Stimulated activated effector memory CD8-positive, alpha-beta T cell treated with anti-CD3 and anti-CD28 coated beads, Interleukin-12 subunit alpha, Interleukin-12 subunit beta, amount 100 ng/mL, for 72 hours (primary cell): ENCODE measurements around the gene CDK17.
"Not testable (repeated sequence)": the region's sequence is repeated elsewhere in the genome, so short reads cannot be mapped to it uniquely, and the experiment has no call there.

Experiments used
- ATAC-seq: fragments of 150-1000 bp; cut with Tn5 transposase; 2 replicates; pipeline ENCODE4 v1.10.0; 2021
- DNase-seq, 2 donors: peaks; one replicate each; pipeline ENCODE4 v3.0.0; 2021 to 2022; ENCODE audit warnings: low spot score in 2 of 2
- H3K27ac Mint-ChIP-seq: one replicate; pipeline ENCODE4 v1.8.0; 2022; ENCODE audit warnings: mild to moderate bottlenecking, mixed read lengths
- H3K36me3 Mint-ChIP-seq: one replicate; pipeline ENCODE4 v1.8.0; 2022; ENCODE audit warnings: mild to moderate bottlenecking, mixed read lengths
- H3K4me1 Mint-ChIP-seq: one replicate; pipeline ENCODE4 v1.8.0; 2022; ENCODE audit warnings: mixed read lengths
- H3K4me3 Mint-ChIP-seq: one replicate; pipeline ENCODE4 v1.8.0; 2022; ENCODE audit warnings: mild to moderate bottlenecking, mixed read lengths
- H3K9me3 Mint-ChIP-seq: one replicate; pipeline ENCODE4 v1.8.0; 2022; ENCODE audit warnings: mixed read lengths

Gene CDK17

DNA sequence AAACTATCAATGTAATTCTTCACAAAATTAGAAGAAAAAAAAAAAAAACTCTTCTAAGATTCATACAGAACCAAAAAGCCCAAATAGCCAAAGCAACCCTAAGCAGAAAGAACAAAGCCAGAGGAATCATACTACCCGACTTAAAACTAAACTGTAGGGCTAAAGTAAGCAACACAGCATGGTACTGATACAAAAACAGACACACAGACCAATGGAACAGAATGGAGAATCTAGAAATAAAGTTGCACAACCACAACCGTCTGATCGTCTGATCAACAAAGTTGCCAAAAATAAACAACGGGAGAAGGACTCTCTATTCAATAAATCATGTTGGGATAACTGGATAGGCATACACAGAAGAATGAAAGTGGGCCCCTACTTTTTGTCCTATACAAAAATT lies 16.9 kb downstream of the CDK17 start:
- Mint-ChIP-seq H3K9me3 (no peaks in the 10 kb centered on the region), H3K27ac (peak overlapping the region; percentile 32), H3K4me1 (peaks cover 70% of the 10 kb centered on the region), H3K4me3 (no peak overlapping the region), H3K36me3 (peaks cover 9% of the 10 kb centered on the region)
- ATAC-seq, result no peak
- DNase-seq, result no peak

GRCh38 chr12:96379743-96380142 lies 20.5 kb downstream of the CDK17 start:
- H3K36me3 Mint-ChIP-seq, result peaks cover 10% of the 10 kb centered on the region
- peaks cover 69% of the 10 kb centered on the region for H3K4me1 Mint-ChIP-seq
- H3K9me3 Mint-ChIP-seq, ATAC-seq, H3K4me3 Mint-ChIP-seq, H3K27ac Mint-ChIP-seq, DNase-seq: not testable (repeated sequence)

DNA sequence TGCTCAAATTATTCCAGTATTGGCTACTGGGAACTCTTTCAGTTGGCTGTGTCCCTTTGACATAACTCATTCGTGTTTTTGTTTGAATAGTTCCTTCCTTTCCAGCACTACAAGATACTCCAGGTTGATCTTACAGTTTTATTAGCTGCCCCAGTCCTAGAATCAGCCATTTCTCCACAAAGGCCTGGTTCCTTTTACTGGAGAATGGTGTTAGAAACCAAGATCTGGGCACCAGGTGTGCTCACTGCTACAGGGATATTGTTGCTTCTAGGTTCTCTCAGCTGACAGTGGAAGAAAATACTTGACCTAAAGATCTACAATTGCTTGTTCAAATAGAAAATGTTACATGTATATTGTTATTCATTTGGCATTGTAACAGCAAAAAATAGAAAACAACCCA lies 21.9 kb downstream of the CDK17 start:
- H3K4me1 Mint-ChIP-seq, result peaks cover 68% of the 10 kb centered on the region
- DNase-seq (no peak), ATAC-seq (no peak)
- H3K9me3 Mint-ChIP-seq, result no peaks in the 10 kb centered on the region
- H3K4me3 Mint-ChIP-seq, result peak overlapping the region; percentile 71
- H3K36me3 Mint-ChIP-seq, result peaks cover 13% of the 10 kb centered on the region
- H3K27ac Mint-ChIP-seq, result peak overlapping the region; percentile 93

DNA sequence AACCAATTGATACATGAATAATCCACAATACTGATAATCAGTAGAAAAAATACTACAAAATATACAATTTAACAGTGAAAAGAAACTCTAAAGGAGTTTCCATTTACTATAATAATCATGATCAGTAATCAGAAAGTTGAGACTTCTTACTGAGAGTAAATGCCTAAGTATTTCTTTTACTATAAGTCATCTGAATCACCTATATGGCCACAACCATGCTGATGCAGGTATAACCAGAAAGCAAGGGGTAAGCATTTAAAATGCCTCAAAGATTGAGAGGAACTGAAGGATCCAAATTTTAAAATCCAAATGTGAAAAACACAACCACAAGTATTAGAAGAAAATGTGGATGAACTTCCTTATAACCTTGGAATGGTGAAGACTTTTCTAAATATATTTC lies 23.4 kb downstream of the CDK17 start:
- DNase-seq (no peak), ATAC-seq (peak; percentile 36)
- Mint-ChIP-seq H3K4me3 (peak overlapping the region; percentile 71), H3K4me1 (peaks cover 66% of the 10 kb centered on the region), H3K9me3 (no peaks in the 10 kb centered on the region), H3K36me3 (peaks cover 16% of the 10 kb centered on the region), H3K27ac (peak overlapping the region; percentile 93)

DNA sequence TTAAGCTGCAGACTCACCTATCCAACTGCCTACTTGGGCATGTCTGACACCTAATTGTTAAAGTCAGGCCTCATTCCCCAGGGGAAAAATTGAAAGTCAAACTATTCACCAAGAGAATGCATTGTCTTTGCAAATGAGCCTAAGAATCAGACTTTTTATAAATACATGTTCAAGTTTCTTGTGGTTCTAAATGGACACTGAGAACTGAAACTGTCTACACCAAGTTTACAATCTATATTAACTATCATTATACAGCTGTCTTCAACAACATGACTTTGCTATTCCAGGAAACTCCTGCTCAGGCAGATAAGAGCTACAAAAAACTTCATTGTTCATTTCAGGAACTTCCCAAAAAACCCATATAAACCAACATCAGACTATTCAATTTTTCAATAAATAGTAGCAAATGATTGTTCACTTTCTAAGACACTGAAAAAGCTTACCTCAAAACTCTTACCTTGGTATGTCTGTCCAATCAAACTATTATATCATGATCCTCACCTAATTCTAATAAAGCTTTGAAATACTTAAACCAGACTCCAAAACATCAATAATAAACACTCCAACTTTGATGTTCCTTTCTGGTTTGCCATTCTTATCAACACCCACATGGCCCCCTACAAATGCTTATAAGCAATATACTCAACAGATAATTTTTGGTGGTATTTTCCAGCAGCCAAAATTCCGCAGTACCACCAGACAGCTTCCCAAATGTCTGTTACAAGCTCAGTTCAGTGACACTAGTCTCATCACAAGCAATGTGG lies 24.2 kb downstream of the CDK17 start:
- ATAC-seq (no peak), DNase-seq (no peak)
- H3K4me3 Mint-ChIP-seq, result peak overlapping the region; percentile 71
- H3K27ac Mint-ChIP-seq, result peak overlapping the region; percentile 93
- H3K9me3 Mint-ChIP-seq, result no peaks in the 10 kb centered on the region
- H3K4me1 Mint-ChIP-seq, result peaks cover 70% of the 10 kb centered on the region
- H3K36me3 Mint-ChIP-seq, result peaks cover 19% of the 10 kb centered on the region

DNA sequence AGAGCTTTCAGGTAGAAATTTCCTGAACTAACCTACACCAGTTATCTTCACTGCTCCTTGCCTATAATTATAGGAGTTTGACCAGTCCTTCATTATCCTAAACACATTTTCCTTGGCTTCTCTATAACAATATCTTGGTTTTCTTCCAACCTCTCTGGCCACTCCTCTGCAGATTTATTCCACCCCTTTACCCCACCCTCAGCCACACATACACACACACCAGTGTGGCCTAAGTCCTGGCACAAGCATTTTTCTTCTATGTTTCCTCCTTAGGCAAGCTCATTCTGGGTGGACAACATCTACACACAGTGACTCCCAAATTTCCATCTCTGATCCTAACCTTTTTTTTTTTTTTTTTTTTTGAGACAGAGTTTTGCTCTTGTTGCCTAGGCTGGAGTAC lies 25.1 kb downstream of the CDK17 start:
- no peak overlapping the region for H3K27ac Mint-ChIP-seq
- H3K9me3 Mint-ChIP-seq, result no peaks in the 10 kb centered on the region
- no peak overlapping the region for H3K4me3 Mint-ChIP-seq
- peaks cover 67% of the 10 kb centered on the region for H3K4me1 Mint-ChIP-seq
- ATAC-seq, result no peak
- DNase-seq, result no peak
- H3K36me3 Mint-ChIP-seq, result peaks cover 21% of the 10 kb centered on the region

GRCh38 chr12:96371790-96372699 lies 28.2 kb downstream of the CDK17 start:
- H3K4me3 Mint-ChIP-seq, result no peak overlapping the region
- DNase-seq (no peak), ATAC-seq (no peak)
- peaks cover 75% of the 10 kb centered on the region for H3K4me1 Mint-ChIP-seq
- H3K9me3 Mint-ChIP-seq, result no peaks in the 10 kb centered on the region
- H3K27ac Mint-ChIP-seq, result peak overlapping the region; percentile 76
- peaks cover 21% of the 10 kb centered on the region for H3K36me3 Mint-ChIP-seq

DNA sequence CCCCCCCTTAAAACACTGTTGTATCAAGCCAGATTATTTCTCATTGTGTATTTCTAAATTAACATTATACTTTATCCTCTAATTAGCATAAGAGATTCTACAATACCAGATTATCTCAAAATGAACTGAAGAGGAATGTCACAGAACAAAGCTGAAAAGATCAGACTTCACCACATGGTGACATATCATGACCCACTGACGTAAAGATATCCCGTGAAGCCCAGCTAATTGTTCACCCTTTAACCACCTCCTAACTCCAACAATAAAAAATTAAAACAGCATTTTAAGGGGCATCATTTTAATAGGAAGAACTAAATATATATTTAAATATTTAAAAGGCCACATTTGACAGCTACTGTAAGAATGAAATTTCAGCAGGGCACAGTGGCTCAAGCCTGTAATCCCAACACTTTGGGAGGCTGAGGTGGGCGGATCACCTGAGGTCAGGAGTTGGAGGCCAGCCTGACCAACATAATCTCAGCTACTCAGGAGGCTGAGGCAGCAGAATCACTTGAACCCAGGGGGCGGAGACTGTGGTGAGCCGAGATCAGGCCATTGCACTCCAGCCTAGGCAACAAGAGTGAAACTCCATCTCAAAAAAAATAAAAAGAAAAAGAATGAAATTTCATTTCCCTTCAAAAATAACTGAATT lies 29.0 kb downstream of the CDK17 start:
- no peaks in the 10 kb centered on the region for H3K9me3 Mint-ChIP-seq

DNA sequence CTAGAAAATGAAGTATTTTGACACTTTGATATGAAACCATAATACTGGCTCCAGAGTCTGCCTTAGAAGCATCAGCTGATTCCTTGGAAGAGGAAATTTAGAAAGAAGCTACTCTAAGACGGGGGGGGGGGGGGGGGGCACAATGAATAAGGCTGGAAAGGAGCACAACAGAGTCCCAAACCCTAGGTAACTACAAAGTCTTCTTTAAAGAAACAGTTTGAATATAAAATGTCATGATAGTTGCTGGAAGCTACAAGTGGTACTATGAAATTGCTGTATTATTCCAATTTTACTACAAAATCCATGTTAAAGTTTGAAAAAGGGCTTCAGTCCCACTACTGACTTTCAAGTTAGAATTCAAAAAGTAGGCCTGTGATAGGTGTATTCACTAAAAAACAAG lies 31.6 kb downstream of the CDK17 start:
- no peak overlapping the region for H3K27ac Mint-ChIP-seq
- ATAC-seq, result no peak
- H3K9me3 Mint-ChIP-seq, result no peaks in the 10 kb centered on the region
- no peak for DNase-seq
- no peak overlapping the region for H3K4me3 Mint-ChIP-seq
- peaks cover 11% of the 10 kb centered on the region for H3K36me3 Mint-ChIP-seq
- H3K4me1 Mint-ChIP-seq, result peaks cover 66% of the 10 kb centered on the region

More for the DNA sequence above, 29.0 kb downstream of the CDK17 start:
- ATAC-seq, result no peak
- Mint-ChIP-seq H3K27ac (peak overlapping the region; percentile 76), H3K4me1 (peaks cover 78% of the 10 kb centered on the region), H3K4me3 (no peak overlapping the region), H3K36me3 (peaks cover 21% of the 10 kb centered on the region)
- DNase-seq, result no peak

GRCh38 chr12:96368233-96368632 lies 32.0 kb downstream of the CDK17 start:
- H3K4me1 Mint-ChIP-seq, result peaks cover 61% of the 10 kb centered on the region
- no peaks in the 10 kb centered on the region for H3K9me3 Mint-ChIP-seq
- H3K27ac Mint-ChIP-seq, result no peak overlapping the region
- peaks cover 7% of the 10 kb centered on the region for H3K36me3 Mint-ChIP-seq
- ATAC-seq (no peak), DNase-seq (no peak)
- H3K4me3 Mint-ChIP-seq, result no peak overlapping the region

DNA sequence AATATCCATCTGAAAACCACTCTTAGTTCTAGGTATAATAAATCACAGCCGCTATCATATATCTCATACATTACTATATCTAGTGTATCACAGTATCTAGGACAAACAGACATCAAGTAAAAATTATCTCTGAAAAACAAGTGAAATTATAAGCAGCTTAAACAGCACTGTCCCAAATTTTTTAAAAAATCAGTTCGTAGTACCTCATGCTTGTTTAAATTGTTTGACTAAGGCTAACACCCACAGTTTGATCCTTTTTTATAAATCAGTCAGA lies 33.9 kb downstream of the CDK17 start:
- ATAC-seq (no peak), DNase-seq (no peak)
- no peaks in the 10 kb centered on the region for H3K9me3 Mint-ChIP-seq
- peaks cover 5% of the 10 kb centered on the region for H3K36me3 Mint-ChIP-seq
- H3K27ac Mint-ChIP-seq, result no peak overlapping the region
- no peak overlapping the region for H3K4me3 Mint-ChIP-seq
- peaks cover 51% of the 10 kb centered on the region for H3K4me1 Mint-ChIP-seq

- DNase-seq (no peak), ATAC-seq (no peak)
- Mint-ChIP-seq H3K36me3 (peaks cover under 1% of the 10 kb centered on the region), H3K27ac (no peak overlapping the region), H3K4me1 (peaks cover 50% of the 10 kb centered on the region), H3K9me3 (no peaks in the 10 kb centered on the region), H3K4me3 (no peak overlapping the region)
Observed at GRCh38 chr12:96365604-96366380, 34.4 kb downstream of the CDK17 start.

DNA sequence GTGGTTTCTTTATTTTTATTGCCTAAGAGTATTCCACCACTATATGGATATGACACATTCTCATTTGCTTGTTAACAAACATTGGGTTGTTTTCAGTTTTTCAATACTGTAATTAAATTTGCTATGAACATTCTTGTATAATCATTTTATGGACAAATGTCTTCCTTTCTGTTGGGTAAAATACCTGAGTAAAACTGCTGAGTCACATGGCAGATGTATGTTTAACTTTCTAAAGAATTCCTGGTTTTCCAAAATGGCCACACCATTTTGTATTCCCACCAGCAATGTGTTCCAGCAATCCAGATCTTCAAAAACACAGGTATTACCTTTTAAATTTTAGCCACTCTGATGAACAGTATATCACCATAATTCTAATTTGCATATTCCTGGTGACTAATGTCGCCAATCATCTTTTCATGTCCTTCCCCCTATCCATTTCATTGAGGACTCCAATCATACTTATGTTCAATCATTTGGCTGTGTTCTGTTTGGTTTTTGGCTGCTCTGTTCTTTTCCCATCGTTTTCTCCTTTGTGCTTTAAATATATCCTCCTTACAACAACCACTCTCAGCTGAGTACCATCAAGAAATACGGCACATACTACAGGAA lies 36.0 kb downstream of the CDK17 start:
- peaks cover 56% of the 10 kb centered on the region for H3K4me1 Mint-ChIP-seq
- no peak overlapping the region for H3K27ac Mint-ChIP-seq
- peaks cover 6% of the 10 kb centered on the region for H3K36me3 Mint-ChIP-seq
- DNase-seq, result no peak
- no peaks in the 10 kb centered on the region for H3K9me3 Mint-ChIP-seq
- ATAC-seq, result no peak
- no peak overlapping the region for H3K4me3 Mint-ChIP-seq

DNA sequence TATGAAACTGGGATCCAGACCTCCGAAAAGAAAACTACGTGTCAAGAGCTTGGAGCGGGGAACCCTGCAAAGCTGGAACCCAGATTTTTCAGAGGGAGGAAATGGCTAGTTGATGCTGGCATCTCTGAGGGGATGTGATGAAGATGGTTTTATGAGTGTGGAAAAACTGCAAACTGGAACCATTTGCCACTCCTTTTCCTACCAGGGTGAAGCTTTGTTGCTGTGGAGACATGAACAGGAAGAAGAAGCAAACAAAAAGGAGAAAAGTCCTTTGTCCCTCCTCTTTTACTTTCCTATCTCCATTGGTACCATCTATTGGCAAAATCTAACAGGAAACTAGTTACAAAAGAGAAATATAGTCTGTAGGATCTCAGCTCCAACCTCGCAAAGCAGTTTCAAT lies 39.2 kb downstream of the CDK17 start:
- DNase-seq (no peak), ATAC-seq (no peak)
- Mint-ChIP-seq H3K4me1 (peaks cover 40% of the 10 kb centered on the region), H3K4me3 (no peak overlapping the region), H3K27ac (peak overlapping the region; percentile 27), H3K36me3 (peaks cover 6% of the 10 kb centered on the region), H3K9me3 (no peaks in the 10 kb centered on the region)

DNA sequence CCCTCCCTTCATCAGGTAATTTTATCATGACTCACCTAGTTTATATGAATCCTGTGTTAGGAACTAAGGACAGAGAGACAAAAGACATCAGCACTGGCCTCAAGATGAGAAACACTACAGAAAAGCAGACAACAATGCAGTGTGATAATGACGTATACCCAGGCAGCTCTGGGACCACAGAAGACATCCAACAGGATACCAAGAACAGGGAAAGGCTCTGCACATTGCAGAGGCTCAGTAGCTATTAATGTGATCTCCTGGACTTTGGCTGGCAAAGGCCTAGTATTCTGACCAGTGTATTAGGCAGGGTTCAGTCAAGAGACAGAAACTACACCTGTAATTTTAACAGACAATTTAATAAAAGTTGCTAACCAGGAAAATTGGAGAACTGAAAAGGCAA lies 39.7 kb downstream of the CDK17 start:
- peak overlapping the region; percentile 27 for H3K27ac Mint-ChIP-seq
- ATAC-seq, result no peak

More for the DNA sequence above, 39.7 kb downstream of the CDK17 start:
- peaks cover 6% of the 10 kb centered on the region for H3K36me3 Mint-ChIP-seq
- H3K4me3 Mint-ChIP-seq, result no peak overlapping the region
- peaks cover 39% of the 10 kb centered on the region for H3K4me1 Mint-ChIP-seq
- no peak for DNase-seq
- no peaks in the 10 kb centered on the region for H3K9me3 Mint-ChIP-seq
